WTC11 (cell line): ENCODE data around the gene TMEM225B. TPM values are rescaled to one million over a fixed set of nuclear protein-coding genes. Genes with fewer than 3 reads are reported as not detected.

Experiments used
- ATAC-seq: fragments of 200-7000 bp; cut with Tn5 transposase; 2 replicates; pipeline ENCODE4 v1.10.0; 2021; ENCODE audit warnings: mild to moderate bottlenecking, moderate library complexity
- CTCF ChIA-PET: fragments of 300-600 bp; sonication (Branson Sonifier 250); formaldehyde crosslinking; loops from one replicate; lab custom pipeline; 2021; ENCODE audit warnings: antibody characterized with exemption; lab: Charles Lee
- POLR2A ChIA-PET: fragments of 350-600 bp; sonication (Branson Sonifier 250); formaldehyde crosslinking; loops from one replicate; lab custom pipeline; 2021; ENCODE audit warnings: antibody characterized with exemption; lab: Charles Lee
- DNase-seq: peaks from one replicate; pipeline ENCODE4 v3.0.0; 2021; ENCODE audit warnings: low spot score
- H3K27ac Mint-ChIP-seq: 2 replicates; pipeline ENCODE4 v1.8.0; 2021; ENCODE audit warnings: mixed read lengths
- H3K27me3 Mint-ChIP-seq: 2 replicates; pipeline ENCODE4 v1.8.0; 2021; ENCODE audit warnings: low read depth, mild to moderate bottlenecking, moderate library complexity, mixed read lengths
- H3K36me3 Mint-ChIP-seq: 2 replicates; pipeline ENCODE4 v1.8.0; 2021; ENCODE audit warnings: mixed read lengths
- H3K4me1 Mint-ChIP-seq: 2 replicates; pipeline ENCODE4 v1.8.0; 2022; ENCODE audit warnings: mixed read lengths
- H3K4me3 Mint-ChIP-seq: 2 replicates; pipeline ENCODE4 v1.8.0; 2021; ENCODE audit warnings: mild to moderate bottlenecking, moderate library complexity, mixed read lengths
- H3K9me3 Mint-ChIP-seq: 2 replicates; pipeline ENCODE4 v1.8.0; 2021; ENCODE audit warnings: mixed read lengths
- ARID4B ChIP-seq: sonication (generic); formaldehyde crosslinking; IDR thresholded peaks from 2 replicates; pipeline ENCODE4 v1.8.0; 2023; ENCODE audit warnings: missing genetic modification reagents, mild to moderate bottlenecking, borderline replicate concordance
- ATF6 ChIP-seq: sonication (generic); formaldehyde crosslinking; IDR thresholded peaks from 2 replicates; pipeline ENCODE4 v1.8.1; 2023; ENCODE audit warnings: mild to moderate bottlenecking, missing genetic modification reagents
- CREM ChIP-seq: sonication (generic); formaldehyde crosslinking; IDR thresholded peaks from 2 replicates; pipeline ENCODE4 v1.8.1; 2022; ENCODE audit warnings: mild to moderate bottlenecking, missing genetic modification reagents, moderate library complexity
- EMX1 ChIP-seq: fragments of 250-450 bp; sonication (Bioruptor Pico); IDR thresholded peaks from 2 replicates; pipeline ENCODE4 v1.8.0; 2021; ENCODE audit warnings: mild to moderate bottlenecking
- ETV6 ChIP-seq: sonication (generic); formaldehyde crosslinking; IDR thresholded peaks from 2 replicates; pipeline ENCODE4 v1.8.1; 2022; ENCODE audit warnings: mild to moderate bottlenecking, missing genetic modification reagents
- FOXK1 ChIP-seq: sonication (generic); formaldehyde crosslinking; IDR thresholded peaks from 2 replicates; pipeline ENCODE4 v1.8.0; 2022; ENCODE audit warnings: mild to moderate bottlenecking, moderate library complexity, missing genetic modification reagents
- HMGA2 ChIP-seq: fragments of 250-450 bp; sonication (Bioruptor Pico); IDR thresholded peaks from 2 replicates; pipeline ENCODE4 v1.4.0; 2021; ENCODE audit warnings: mild to moderate bottlenecking, moderate library complexity
- JUN ChIP-seq: sonication (generic); formaldehyde crosslinking; IDR thresholded peaks from 2 replicates; pipeline ENCODE4 v1.8.0; 2023; ENCODE audit warnings: mild to moderate bottlenecking, missing genetic modification reagents
- NR1H2 ChIP-seq: sonication (generic); formaldehyde crosslinking; IDR thresholded peaks from 2 replicates; pipeline ENCODE4 v1.9.0; 2021; ENCODE audit warnings: mild to moderate bottlenecking, moderate library complexity, missing genetic modification reagents
- NR2C2 ChIP-seq: sonication (generic); formaldehyde crosslinking; IDR thresholded peaks from 2 replicates; pipeline ENCODE4 v1.8.0; 2022; ENCODE audit warnings: mild to moderate bottlenecking, missing genetic modification reagents
- NR3C1 ChIP-seq: sonication (generic); formaldehyde crosslinking; conservative IDR thresholded peaks from 2 replicates; pipeline ENCODE4 v1.8.1; 2023; ENCODE audit warnings: low read depth, mild to moderate bottlenecking, missing genetic modification reagents
- PRRX2 ChIP-seq: fragments of 250-450 bp; sonication (Bioruptor Pico); IDR thresholded peaks from 2 replicates; pipeline ENCODE4 v1.8.0; 2021; ENCODE audit warnings: mild to moderate bottlenecking
- STAT6 ChIP-seq: sonication (generic); formaldehyde crosslinking; conservative IDR thresholded peaks from 2 replicates; pipeline ENCODE4 v1.8.1; 2023; ENCODE audit warnings: mild to moderate bottlenecking, low read depth, missing genetic modification reagents, moderate library complexity
- TEAD4 ChIP-seq: sonication (generic); formaldehyde crosslinking; IDR thresholded peaks from 2 replicates; pipeline ENCODE4 v1.8.0; 2022; ENCODE audit warnings: mild to moderate bottlenecking, missing genetic modification reagents
- TP53 ChIP-seq: sonication (generic); formaldehyde crosslinking; IDR thresholded peaks from 2 replicates; pipeline ENCODE4 v1.8.1; 2023; ENCODE audit warnings: mild to moderate bottlenecking, missing genetic modification reagents
- ZNF138 ChIP-seq: sonication (generic); formaldehyde crosslinking; conservative IDR thresholded peaks from 2 replicates; pipeline ENCODE4 v1.8.1; 2022; ENCODE audit warnings: mild to moderate bottlenecking, moderate library complexity, missing genetic modification reagents
- ZNF232 ChIP-seq: sonication (generic); formaldehyde crosslinking; IDR thresholded peaks from 2 replicates; pipeline ENCODE4 v1.8.0; 2022; ENCODE audit warnings: mild to moderate bottlenecking, missing genetic modification reagents
- ZNF263 ChIP-seq: sonication (generic); formaldehyde crosslinking; IDR thresholded peaks from 2 replicates; pipeline ENCODE4 v1.8.1; 2022; ENCODE audit warnings: low read depth, mild to moderate bottlenecking, moderate library complexity, missing genetic modification reagents
- ZNF281 ChIP-seq: sonication (generic); formaldehyde crosslinking; IDR thresholded peaks from 2 replicates; pipeline ENCODE4 v1.8.0; 2023; ENCODE audit warnings: mild to moderate bottlenecking, missing genetic modification reagents
- ZNF512 ChIP-seq: sonication (generic); formaldehyde crosslinking; IDR thresholded peaks from 2 replicates; pipeline ENCODE4 v1.8.1; 2022; ENCODE audit warnings: missing genetic modification reagents, borderline replicate concordance
- total RNA-seq: library from RNA; stranded (reverse); gene quantifications from 3 replicates; pipeline ENCODE4 v1.2.3, GENCODE V29; 2021

The TMEM225B gene
- total RNA-seq, 1 experiment from 2014 or later = 0.81 TPM

- TF ChIP-seq STAT6 (CRISPR knock-in tag) (no peak), ZNF512 (CRISPR knock-in tag) (no peak), FOXK1 (CRISPR knock-in tag) (no peak)
Measured at GRCh38 chr7:99628471-99629465, 30.7 kb downstream of the TMEM225B start (continued).

GRCh38 chr7:99629643-99630042, 31.6 kb downstream of the TMEM225B start:
- Mint-ChIP-seq H3K9me3 (no peaks in the 10 kb centered on the region), H3K27ac (no peak overlapping the region; the same call in 1 of the 2 replicates), H3K36me3 (peaks cover 63% of the 10 kb centered on the region), H3K4me1 (peaks cover 32% of the 10 kb centered on the region), H3K4me3 (no peak overlapping the region), H3K27me3 (no peaks in the 10 kb centered on the region)
- CTCF ChIA-PET = interaction anchor here (1.2 to 1.4 kb wide), 2 partner anchors 63 to 364 kb away, joined by 3 read pairs; no protein-coding TSS in a partner anchor
- no peak for ATAC-seq
- POLR2A ChIA-PET = interaction anchor here (1.3 kb wide), 1 partner anchor 13 kb away, joined by 5 read pairs; the partner anchor contains the start of gene ZSCAN25
- no peak for DNase-seq
- TF ChIP-seq EMX1 (CRISPR knock-in tag) (no peak), NR2C2 (CRISPR knock-in tag) (no peak), ZNF263 (CRISPR knock-in tag) (no peak), PRRX2 (CRISPR knock-in tag) (no peak), ETV6 (CRISPR knock-in tag) (no peak), TP53 (CRISPR knock-in tag) (no peak), TEAD4 (CRISPR knock-in tag) (no peak), ZNF232 (no peak), HMGA2 (CRISPR knock-in tag) (no peak), ZNF138 (no peak), NR1H2 (no peak), JUN (CRISPR knock-in tag) (no peak), ZNF281 (CRISPR knock-in tag) (no peak), CREM (CRISPR knock-in tag) (no peak), NR3C1 (CRISPR knock-in tag) (no peak), ARID4B (CRISPR knock-in tag) (no peak), ATF6 (CRISPR knock-in tag) (no peak)
